H54 (cell line): ENCODE results near the gene LMBR1L.
"Not testable (repeated sequence)": the region's sequence is repeated elsewhere in the genome, so short reads cannot be mapped to it uniquely, and the experiment has no call there.

Experiments used
- DNase-seq: peaks from one replicate; pipeline ENCODE4 v3.0.0; 2011; ENCODE audit warnings: low spot score, mixed read lengths; ENCODE audit not compliant: insufficient read length
- FAIRE-seq: peaks from 3 replicates; lab custom pipeline; 2011; peaks lifted over from hg19 to GRCh38; lab: Jason Lieb, UNC
- POLR2A ChIP-seq: IDR thresholded peaks from 2 replicates; pipeline ENCODE4 v1.6.1; 2011; ENCODE audit warnings: low read depth, mild to moderate bottlenecking, low read length

Gene LMBR1L

DNA sequence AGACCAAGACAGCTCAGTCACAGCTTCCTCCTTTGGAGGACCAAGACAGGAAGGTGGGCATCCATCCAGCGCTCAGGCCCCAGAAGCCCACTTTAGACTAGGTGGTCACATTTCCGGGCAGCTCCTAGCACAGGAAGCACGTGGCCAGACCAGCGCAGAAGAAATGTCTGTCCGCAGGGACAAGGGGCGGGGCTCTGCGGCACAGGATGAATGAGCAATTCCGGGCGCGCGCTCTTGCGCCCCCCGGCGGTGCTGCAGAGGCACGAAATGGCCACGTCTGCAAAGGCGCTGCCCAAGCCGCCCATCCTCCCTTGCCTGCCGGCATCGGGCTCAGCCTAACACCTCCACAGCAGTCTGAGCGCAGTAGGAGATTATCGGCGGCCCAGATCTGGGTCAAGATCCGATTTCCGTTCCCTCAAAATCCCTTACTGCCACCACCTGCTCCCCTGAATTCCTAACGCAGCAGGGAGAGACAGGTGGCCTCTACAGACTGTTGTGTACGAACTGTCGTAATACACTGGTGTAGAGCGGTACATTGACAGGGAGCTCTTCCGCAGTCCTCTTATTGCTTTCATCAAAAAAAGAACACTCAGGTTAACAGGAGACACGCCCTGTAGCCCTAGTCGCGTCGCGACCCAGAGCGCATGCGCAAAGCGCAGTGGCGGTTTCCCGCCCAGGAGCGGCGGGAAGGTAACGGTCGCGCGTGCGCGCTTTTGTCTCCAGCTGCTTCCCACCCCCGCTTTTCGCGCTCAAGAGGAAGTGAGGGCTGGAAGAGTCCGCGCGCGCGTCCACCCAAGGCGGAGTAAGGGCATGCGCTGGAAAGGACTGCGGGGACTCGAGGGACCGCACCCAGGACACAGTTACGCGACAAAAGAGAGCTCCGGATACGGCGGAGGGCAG is 19.8 kb upstream of the LMBR1L start:
- peak; percentile 36 for FAIRE-seq
- peak; percentile 73 for DNase-seq
- TF ChIP-seq POLR2A = peak; percentile 42; the same call in 1 of the 2 replicates

DNA sequence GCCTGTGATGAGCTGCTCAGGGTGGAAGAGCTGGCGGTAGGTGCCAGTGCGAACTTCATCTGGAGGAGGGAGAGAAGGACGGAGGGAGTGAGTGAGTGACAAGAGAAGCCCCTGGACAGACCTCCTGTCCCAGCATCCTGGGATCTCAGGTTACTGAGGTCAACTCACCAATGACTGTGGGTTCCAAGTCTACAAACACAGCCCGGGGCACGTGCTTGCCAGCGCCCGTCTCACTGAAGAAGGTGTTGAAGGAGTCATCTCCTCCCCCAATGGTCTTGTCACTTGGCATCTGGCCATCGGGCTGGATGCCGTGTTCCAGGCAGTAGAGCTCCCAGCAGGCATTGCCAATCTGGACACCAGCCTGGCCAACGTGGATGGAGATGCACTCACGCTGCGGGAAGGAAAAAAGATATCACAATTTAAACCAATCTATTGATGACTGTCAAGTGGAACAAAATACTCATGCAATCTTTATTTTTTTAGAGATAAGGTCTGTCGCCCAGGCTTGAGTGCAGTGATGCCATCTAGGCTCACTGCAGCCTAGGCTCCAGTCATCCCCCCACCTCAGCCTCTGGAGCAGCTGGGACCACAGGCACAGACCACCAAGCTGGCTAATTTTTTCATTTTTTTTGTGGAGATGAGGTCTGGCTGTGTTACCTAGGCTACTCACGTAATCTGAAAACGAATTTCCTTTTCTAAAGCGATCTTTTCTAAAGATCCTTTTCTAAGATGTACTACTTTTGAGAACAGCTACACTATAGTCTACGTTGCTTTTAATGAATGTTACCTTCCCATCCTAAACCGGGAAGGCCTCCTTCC is 18.9 kb upstream of the LMBR1L start:
- TF ChIP-seq POLR2A = no peak
- no peak for FAIRE-seq
- DNase-seq = no peak

DNA sequence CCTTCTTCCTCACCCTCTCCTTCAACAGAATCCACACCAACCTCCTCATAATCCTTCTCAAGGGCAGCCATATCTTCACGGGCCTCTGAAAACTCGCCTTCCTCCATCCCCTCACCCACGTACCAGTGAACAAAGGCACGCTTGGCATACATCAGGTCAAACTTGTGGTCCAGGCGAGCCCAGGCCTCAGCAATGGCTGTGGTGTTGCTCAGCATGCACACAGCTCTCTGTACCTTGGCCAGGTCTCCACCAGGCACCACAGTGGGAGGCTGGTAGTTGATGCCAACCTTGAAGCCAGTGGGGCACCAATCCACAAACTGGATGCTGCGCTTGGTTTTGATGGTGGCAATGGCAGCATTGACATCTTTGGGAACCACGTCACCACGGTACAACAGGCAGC is 17.3 kb upstream of the LMBR1L start:
- FAIRE-seq, DNase-seq: not testable (repeated sequence)

DNA sequence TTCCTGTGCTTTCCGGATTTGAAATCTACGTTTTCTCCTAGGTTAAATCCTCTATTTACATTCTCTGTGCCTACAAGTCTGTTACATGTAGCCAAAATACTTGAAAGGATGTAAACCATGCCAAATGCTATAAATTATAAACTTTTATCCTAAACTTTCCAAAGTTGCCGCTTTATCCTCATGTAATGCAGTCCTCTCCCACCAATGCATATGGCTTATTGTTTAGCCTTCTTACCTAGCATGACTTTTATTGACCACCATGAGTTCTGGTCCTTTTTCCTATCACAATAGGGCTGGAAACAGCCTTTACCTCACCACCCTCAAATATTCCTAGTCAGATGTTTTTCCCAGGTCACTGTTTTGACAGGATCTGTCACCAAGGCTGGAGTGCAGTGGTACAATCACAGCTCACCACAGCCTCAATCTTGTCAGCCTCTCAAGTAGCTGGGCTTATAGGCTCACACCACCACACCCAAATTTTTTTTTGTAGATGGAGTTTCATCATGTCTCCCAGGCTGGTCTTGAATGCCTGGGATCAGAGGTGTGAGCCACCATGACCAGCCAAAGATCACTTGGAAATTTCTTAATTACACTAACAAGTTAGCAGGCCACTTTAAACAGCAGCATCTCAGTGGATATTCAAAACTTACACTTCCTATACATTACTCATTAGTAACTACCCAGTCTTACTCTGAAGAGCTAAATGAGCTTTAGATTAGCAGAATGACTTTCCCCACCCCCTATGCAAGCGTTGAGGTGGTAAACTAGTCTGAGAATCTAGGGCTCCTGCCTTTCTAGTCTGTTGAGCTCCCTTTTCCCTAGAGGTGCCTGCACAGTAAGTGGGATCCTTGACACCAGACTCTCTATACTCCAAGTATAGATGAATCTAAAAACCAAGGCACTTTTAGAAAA is 16.5 kb upstream of the LMBR1L start:
- DNase-seq (no peak), FAIRE-seq (peak; percentile 11)
- no peak for TF ChIP-seq POLR2A

DNA sequence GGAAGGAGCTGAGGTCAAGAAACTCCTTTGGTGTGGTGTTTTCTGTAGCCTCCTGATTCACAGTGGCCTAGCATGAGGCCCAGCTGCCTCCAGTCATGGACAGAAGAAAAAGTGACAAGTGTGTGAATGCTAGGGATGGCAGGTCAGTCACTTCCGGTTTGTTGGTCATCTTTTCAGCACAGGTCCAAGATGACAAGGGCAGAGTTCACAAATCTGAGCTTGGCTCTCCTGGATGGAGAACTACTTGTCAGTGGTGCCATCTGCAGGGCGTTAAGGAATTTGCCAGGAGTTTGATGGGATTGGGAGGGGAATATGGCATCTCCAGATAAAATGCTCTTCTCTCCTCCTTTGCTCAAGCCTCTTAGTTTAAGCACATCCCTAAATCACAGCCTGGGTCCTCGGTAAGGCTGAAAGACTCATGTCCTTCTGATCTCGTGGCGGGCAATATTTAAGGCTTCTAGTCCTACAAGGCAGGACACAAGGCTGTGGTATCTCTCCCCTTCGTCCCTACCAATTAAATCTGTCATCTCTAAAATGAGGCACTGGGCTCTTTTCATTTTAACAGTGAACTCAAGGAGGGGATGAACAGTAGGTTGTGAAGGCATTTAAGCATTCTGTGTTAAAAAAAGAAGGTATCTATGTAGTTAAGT is 10.5 kb upstream of the LMBR1L start:
- DNase-seq = no peak
- peak; percentile 94 for FAIRE-seq
- no peak for TF ChIP-seq POLR2A

DNA sequence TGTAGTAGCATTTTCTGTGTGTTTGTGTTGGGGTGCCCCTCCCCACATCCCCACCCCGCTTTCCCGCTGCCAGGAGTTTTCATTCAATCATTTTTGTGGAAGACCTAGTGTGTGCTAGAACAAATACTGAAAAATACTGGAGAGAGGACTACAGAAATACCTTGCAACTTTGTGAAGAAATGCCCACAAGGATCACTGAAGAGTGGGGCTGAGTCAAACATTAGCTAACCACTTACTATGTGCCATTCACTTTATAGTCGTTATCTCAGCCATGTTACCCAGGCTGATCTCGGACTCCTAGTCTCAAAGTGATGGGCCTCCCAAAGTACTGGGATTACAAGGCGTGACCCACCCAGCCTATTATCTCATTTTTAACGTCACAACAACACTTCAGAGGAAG is 559 bp upstream of the LMBR1L start:
- DNase-seq (no peak), FAIRE-seq (peak; percentile 11)
- TF ChIP-seq POLR2A = no peak

DNA sequence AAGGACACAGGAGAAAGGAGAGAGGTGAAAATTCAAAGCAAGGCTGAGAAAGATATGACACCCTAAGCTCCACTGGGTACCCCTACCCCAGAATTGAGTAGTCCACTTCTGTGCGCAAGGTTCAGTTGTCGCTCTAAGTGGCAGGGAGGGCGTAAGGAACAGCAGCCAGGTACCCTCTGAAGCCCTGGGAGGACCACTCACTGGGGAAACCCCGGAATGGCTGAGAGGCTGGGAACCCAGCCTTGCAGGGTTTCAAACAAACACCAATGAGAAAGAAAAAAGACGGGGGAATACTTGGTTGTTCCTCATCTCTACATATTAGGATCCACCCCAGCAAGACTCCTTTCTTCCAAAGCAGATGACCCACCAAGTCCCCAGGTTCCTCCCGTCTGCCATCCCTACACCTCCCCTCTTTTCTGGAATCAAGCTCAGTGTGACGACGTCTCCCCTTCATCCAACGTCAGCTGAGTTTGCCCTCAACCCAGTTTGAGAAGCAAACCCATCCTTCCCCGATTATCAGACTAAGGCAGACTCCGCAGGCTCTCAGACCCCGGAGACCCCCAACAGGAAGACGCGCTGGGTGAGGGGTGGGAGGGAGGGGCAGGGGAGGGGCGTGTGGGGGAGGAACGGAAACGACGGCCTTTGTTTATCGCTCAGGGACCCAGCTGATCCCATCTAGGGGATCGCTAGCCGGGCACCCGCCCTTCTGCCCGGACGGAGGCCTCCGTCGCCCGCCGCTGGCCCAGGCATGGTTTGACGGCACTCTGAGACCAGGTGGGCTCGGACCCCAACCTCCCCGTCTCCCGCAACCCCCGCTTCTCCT is 795 bp downstream of the LMBR1L start:
- no peak for FAIRE-seq
- no peak for DNase-seq
- TF ChIP-seq POLR2A = no peak

DNA sequence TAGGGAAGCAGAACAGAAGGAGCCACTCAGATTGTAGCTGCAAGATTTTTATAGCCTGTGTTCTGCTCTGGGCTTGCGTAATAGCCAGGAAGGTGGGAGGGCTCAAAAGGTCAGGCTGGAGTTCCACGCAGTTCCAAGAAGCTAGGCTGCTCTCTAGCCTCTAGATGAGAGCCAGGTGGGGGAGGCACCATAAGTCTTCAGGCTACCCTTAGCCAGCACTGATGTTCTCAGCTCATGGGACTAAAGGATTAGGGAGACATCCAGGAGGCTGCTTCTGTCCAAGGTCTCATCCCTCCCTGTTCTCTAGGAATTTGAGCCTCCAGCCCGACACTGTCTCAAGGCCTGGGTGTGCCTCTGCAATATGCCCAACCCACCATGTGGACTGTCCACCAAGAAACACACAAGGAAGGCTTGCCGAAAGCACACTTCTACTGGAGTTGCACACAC is 1.7 kb downstream of the LMBR1L start:
- DNase-seq (no peak), FAIRE-seq (no peak)
- TF ChIP-seq POLR2A = no peak

DNA sequence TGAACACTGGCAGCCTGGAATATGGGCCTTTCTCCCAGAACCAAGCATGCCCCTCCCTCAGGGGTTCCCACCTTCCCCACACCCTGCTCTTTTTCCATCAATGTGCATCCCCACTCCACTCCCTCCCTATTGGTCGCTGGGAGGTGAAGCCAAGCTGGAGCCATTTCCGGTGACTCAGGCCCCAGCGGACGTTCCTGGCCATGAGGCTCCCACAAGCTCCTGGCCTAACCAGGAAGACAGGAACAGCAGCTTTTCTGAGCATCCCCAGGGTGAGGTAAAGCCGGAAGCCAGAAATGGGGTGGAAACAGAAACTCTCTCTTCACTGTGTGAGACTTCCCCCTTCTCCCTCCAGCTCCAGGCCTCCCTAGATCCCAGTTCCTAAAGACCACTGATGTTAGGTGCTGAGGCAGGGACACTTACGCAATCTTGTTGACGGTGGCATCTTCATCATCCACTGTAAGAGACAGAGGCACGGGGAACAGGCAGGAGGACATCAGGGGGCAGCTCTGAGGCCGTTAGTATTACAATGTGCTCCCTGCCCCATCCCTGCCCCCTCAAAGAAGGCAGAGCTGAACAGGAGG is 5.1 kb downstream of the LMBR1L start:
- no peak for FAIRE-seq
- DNase-seq = no peak
- TF ChIP-seq POLR2A = no peak

DNA sequence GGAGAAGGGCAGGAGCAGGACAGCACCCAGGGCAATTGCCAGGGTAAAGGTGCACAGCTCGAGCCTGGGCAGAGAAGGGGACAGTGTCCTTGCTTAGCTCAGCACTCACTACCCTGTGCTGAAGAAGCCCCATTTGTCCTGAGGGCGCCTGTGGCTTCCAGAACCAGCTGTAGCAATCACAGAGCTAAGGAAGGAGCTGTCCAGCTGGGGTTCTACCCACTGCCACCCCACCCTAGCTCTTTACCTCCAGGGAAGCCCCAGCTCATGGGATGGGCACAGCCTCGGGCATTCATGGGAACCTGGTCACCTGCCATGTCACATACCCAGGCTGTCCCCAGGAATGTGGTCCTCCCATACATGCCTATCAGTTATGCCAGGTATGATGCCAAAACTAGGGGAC is 5.8 kb downstream of the LMBR1L start:
- DNase-seq (no peak), FAIRE-seq (no peak)
- TF ChIP-seq POLR2A = no peak

DNA sequence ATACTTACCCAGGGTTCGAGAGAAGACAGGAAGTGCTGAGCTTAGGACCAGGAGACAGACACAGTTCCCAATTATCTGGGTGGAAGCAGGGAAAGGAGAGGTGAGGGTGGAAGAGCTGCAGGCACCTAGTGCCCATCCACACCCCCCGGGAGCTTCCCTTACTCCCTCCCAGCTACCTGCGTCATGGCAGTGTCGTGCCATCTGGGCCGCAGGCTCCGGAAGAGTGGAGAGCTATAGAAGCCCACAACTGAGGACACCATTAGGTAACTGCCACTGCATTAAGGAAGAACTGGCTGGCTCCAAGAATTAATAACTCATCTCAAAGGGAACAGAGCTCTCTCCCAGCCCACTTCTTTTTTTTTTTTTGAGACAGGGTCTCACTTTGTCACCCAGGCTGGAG is 10.3 kb downstream of the LMBR1L start:
- no peak for TF ChIP-seq POLR2A
- DNase-seq = no peak
- FAIRE-seq = no peak

DNA sequence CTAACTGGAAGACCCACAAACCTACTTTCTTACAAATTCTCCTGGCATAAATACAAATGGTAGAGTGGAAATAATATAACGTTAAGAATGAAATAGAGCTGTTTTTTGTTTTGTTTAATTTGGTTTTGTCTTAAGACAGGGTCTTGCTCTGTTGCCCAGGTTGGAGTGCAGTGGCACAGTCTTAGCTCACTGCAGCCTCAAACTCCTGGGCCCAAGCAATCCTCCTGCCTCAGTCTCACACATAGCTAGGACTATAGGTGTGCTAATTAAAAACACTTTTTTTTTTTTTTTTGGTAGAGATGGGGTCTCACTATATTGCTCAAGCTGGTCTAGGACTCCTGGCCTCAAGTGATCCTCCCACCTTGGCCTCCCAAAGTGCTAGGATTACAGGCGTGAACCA is 11.9 kb downstream of the LMBR1L start:
- TF ChIP-seq POLR2A = no peak
- DNase-seq (no peak), FAIRE-seq (no peak)
